ENCODE measurements around the gene GRHPR. TPM values are rescaled to one million over a fixed set of nuclear protein-coding genes. Genes with fewer than 3 reads are reported as not detected.
"Not testable (repeated sequence)": the region's sequence is repeated elsewhere in the genome, so short reads cannot be mapped to it uniquely, and the experiment has no call there.

GRHPR gene
- polyA plus RNA-seq, 3 donors, result 138 to 156 (median 148) TPM

DNA sequence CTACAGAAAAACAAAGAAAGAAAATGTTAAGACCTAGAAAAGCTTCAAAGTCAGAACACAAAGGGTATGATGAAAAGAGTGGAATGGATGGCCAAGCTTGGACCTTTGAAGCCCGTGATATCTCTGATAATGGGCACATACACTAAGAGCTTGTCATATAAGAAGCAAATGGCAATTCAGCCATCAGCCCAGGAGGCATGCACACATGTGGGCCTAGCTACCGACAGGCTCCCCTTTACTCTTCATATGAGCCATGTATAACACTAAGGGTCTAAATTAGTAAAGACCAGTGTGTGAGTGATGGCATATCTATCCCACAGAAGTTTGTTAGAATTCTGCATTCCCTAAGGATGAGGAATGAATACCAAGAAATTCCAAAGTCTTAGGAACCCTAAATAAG lies 20.1 kb downstream of the GRHPR start:
- no peak for DNase-seq

DNA sequence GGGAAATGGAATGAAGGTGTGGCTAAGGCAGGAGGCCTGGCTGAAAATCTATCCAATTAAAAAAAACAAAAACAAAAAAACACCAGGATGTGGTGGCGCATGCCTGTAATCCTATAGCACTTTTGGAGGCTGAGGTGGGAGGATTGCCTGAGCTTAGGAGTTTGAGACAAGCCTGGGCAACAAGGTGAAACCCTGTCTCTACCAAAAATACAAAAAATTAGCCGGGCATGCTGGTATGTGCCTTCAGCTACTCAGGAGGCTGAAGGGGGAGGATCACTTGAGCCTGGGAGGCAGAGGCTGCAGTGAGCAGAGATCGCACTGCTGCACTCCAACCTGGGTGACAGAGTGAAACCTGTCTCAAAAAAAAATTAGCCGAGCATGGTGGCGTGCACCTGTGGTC lies 21.1 kb downstream of the GRHPR start:
- no peak for DNase-seq

DNA sequence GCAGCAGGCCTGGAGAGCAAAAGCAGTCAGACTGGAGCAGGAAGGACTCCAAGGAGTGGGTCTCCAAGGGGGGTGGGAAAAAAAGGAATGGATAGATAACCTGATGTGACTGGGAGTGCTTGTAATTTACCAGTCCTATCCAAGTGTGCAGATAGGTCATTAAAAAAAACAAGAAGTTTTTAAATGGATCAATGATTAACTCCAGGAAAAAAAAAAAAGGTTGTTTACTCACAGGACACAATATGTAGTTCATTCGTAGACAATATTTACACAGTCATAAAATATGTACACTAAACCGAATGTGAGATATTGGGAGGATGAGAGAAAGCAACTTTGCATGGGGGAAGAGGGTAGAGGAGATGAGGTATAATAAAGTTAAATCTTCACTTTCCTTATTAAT lies 22.4 kb downstream of the GRHPR start:
- no peak for DNase-seq

DNA sequence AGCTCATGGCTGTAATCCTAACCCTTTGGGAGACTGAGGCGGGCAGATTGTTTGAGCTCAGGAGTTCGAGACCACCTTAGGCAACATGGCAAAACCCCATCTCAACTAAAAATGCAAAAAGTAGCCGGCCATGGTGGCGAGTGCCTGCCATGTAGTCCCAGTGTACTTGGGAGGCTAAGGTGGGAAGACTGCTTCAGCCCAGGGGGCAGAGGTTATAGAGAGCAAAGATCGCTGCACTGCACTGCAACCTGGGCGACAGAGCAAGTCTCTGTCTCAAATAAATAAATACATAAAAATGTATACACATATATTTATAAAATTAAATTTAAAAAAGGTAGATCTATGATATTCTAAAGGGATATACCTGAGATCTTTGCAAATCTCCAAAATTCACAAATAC lies 23.3 kb downstream of the GRHPR start:
- DNase-seq, result no peak

DNA sequence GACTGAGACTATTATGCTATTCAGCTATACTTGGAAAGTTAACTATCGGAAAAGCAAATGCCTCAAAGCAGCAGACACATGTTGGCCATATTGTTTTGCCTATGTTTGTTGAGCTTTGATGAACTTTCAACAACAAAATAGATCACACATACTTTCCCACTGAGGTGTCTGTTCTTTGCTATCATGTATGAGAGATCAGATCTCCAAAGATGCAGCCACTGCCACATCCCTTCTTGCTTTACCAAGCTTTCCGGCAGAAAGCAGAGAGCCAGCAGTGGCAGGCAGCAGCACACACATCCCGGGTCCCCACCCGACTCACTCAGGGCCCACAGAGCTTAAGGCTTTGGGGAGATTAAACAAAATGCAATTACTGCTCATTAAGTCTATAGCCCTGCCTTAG lies 23.9 kb downstream of the GRHPR start:
- DNase-seq, result no peak

DNA sequence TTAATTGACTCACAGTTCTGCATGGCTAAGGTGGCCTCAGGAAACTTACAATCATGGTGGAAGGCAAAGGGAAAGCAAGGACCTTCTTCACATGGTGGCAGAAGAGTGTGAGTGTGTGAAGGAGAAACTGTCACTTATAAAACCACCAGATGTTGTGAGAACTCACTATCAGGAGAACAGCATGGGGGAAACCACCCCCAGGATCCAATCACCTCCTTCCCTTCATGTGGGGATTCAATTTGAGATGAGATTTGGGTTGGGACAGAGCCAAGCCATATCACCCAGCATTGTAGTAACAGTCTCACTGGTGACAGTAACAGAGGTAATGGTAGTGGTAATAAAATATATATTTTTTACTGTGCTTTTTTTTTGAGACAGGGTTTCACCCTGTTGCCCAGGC lies 24.6 kb downstream of the GRHPR start:
- no peak for DNase-seq

DNA sequence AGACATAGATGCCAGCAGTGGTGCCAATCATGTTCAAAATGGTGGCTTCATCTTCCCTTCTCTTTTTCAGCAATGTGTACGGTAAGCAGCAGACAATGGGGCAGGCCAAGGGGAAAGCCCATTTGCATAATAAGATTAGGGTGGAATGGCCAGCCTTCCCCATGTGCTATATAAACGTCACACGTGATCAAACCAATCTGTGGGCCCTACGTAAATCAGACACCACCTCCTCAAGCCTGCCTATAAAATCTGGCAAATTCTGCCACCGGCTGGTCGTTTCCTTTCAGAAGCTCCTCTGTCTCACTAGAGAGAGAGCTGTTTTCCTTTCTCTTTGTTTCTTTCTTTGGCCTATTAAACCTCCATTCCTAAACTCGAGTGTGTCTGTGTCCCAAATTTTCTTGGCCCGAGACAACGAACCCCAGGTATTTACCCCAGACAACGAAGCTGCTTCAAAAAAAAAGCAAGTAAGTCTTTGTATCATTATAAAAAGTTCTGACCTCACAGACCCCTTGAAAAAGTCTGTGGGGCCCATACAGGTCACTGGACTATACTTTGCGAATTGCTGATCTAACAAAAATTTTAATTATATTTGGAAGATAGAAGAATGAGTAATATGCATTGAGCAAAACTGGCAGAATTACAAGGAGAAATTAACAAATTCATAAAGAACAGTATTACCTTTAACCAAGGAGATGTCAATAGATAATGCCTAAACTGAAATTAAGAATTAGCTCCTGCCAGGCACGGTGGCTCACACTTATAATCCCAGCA lies 27.6 kb downstream of the GRHPR start:
- DNase-seq, result no peak

DNA sequence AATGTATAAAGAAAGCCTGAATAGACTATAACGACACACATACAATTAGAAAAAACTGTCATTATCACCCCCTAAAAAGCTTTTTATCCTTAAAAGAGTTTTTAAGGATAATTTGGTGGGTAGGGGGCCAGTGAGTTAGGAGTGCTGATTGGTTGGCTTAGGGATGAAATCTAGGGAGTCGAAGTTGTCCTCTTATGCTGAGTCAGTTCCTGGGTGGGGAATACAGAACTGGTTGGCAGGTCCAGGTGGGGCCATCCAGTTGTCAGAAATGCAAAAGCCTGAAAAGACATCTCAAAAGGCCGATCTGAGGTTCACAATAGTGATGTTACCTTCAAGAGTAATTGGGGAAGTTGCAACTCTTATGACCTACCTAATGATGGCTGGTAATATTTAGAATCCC lies 29.1 kb downstream of the GRHPR start:
- DNase-seq, result no peak

DNA sequence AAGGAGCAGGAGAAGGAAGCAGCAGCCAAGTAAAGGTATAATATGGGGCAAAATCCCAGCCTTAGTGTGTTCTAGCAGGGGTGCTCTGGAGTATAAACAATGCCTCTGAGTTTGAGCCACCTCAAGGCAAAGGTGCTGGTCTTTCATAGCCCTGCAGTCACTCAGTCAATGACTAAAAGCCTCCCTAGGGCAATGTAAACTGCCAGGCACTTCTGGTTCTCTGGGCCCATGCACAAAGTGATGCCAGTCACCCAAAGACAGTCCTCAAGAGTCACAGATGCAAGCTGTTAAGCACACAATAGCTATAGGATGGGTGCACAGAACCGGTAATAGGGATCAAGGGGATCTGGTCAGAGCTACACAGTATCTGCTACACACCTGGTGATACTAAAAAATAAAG lies 30.1 kb downstream of the GRHPR start:
- no peak for DNase-seq

DNA sequence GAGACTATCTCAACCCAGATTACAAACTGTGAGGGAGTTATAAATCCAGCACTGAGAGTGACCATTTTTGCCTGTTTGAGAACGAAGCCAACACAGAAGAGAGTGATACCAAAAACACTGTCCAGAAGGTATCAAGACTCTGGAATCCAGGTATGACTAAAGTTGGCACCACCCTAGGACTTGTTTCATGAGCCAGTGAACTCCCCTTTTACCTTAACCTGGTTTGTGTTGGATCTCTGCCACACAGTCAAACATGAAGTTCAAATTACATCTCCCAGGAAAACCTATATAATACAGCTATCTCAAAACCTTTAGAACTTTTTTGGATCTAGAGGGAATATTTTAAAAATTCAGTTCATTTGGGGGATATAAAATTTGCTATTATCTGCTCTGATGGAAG lies 31.3 kb downstream of the GRHPR start:
- no peak for DNase-seq

DNA sequence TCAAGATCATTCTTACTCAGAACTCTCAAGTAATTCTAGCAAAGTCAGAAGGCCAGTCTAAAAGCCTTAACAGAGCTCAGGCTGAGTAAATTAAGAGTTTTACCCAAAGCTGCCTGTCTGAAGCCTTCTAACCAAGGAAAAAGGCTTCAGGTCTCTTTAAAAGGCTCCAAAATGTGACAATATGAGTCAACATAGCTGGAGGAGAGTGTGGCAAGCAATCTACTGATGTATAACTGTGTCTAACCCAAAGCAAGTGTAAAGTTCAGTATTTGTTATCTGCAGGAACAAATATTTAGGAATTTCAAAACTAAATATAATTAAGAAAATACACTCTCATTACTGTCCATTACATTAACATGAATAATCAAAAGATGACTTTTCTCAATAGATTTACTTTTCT lies 31.7 kb downstream of the GRHPR start:
- DNase-seq, result no peak

DNA sequence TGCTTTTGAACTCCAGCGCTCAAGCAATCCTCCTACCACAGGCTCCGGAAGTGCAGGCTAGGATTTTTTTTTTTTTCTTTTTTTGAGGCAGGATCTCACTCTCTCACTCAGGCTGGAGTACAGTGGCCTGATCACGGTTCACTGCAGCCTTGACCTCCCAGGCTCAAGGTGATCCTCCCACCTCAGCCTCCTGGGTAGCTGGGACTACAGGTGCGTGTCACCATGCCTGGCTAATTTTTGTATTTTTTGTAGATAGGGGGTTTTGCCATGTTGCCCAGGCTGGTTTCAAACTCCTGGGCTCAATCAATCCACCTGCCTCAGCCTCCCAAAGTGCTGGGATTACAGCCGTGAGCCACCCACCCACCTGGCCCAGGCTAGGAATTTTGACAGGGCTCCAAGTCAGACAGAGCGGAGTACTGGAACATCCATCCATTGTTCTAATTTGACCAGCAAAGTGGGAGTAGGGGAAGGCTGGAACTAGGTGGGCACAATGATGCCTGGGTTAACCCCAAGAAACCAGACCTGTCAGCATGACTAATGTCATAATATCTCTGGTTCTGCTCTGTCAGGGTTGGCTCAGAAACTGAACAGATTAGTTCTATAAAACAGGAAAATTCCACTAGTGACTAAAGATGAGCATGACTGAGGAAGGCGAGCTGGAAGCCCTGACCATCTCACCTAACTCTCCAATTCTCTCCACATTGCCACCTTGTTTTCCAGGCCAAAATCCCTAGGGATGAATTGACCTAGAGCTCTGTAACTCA lies 33.6 kb downstream of the GRHPR start:
- DNase-seq, result no peak

DNA sequence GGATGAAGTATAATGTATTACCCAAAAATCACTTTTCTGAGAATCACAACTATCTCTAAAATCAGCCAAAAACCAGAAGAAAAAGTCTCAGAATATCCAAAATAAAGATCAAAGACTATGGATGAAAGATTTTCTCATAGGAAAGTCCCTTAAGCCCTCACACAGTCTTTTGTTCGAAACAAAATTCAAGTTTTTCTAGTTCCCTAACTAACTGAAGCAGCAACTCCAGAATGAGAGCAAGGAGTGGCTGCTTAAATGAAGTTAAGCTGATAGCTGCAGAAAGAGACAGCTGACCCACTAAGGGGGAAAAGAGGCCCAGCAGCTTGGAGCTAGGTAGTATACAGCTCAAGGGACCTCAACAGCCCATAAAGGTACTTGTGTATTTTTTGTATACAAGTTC lies 34.3 kb downstream of the GRHPR start:
- no peak for DNase-seq

DNA sequence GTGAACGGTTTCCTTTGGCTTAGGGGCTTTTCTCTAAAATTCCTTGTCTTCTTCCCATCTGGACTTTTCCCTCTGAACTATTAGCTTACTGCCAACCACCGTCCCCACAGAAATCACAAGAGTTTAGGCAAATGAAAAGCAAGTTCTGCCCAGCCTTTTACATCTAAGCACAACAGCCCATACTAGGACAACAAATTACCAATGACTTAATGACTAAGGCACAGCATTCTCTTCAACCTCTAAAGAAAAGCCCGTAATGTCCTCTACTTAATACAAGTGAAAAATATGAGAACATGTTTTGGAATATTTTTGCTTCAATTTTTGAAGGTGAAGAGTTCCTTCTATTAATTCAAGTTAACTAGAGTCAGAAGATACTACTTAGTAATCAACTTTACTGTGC lies 41.5 kb downstream of the GRHPR start:
- no peak for DNase-seq

DNA sequence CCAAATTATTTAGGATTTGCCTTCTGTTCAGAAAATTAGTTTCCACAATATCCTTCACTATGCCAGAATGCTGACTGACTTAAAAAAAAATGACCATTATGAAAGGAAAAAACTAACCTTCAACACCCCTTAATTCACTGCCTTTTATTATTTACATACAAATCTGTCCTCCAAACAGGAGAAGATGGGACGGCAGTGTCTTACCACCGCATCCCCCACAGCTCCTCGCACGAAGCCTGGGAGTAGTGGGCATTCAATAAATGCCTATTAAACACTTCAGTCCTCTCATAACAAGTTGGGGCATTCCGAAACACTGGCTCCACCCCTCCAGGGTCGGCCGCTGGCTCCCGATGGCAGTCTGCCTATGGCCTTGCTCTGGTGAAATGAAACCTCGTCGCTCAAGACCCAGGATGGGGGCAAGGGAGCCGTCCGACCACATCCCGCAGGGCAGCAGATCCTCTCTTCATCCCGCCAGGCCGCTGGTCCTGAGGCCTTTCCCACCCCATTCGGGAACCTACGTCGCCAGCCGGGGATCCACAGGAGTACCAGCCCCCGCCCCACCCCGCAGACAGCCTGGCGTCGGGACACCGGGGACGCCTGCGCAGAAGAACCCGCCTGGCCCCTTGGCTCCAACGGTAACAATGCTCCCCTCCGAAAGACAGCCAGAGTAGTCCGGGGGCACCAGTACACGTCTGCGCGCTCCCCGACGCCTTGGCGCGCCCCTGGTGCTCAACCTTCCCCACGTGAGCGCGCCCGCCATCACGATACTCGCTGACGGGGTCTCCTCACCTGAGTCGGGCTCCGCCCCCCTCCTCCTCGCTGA lies 42.1 kb downstream of the GRHPR start:
- peak; percentile 73 for DNase-seq

DNA sequence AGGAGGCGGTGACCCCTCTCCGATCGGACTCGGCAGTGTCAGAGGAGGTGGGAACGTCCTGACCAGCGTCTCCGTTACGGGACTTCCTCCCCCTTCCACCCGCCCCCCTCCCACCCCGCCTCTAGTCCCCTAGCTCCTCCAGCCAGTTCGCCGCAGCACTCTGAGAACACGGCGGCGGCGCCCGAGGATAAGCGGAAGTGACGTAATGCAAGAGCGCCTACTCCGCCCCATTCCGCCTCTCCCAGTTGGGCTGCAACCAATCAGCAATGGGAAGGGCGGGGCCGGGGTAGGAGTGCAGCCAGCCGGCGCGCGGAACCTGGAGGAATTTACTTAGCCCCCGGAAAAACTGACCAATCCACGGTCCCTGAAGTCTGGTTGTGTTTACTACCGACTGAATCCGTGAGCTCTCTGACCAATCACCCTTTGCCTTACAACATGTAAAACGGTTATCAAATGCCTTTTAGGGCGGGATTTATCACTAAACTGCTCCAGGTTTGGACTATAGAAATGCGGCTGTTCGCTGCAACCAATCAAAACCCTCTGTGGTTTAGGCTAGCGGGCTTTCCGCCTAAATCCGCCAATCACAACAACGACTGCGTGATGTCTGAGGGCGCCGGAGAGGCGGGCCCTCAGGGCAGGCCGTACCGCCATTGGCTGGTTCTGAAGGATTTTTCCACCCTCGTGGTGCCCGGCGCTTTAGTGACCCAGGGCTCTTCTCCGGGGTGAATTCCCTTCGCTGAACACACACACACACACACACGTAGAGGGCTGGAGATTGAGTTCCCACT lies 42.9 kb downstream of the GRHPR start, which contains the start of gene ZBTB5:
Gene ZBTB5 (minus strand): TSS at position 202 of the 788 bp plus-strand sequence. CDS start 22,899 bp downstream, outside the sequence.
- DNase-seq, result peak; percentile 100

DNA sequence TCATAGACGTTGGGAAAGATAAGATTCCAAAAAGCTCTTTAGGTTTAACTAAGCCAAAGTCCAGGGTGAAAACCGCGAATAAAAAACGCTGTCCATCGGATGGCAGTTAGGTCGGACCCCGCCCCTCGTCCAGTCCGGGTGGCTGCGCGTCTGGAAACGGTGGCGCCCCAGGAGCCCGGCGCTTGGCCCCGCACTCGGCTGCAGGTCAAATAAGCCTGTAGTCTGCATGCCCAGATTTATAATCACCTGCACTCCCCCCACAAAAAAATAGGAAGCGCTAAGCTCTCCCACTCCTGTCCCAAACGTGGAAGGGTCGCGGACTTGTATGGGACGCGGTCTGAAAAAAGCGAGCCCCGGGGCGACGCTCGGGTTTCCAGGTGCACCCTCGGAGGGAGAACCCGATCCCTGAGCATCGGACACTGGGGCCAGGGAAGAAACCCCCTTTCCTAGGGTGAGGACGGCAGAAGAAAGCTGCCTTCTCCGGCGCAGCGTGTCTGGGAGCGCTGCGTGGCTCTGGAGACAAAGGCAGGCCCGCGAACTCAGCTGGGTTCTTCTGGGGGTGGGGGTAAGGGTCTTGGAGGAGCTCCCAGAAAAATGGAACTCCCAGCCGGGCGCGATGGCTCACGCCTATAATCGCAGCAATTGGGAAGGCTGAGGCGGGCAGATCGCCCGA lies 43.7 kb downstream of the GRHPR start:
- DNase-seq, result peak; percentile 74

DNA sequence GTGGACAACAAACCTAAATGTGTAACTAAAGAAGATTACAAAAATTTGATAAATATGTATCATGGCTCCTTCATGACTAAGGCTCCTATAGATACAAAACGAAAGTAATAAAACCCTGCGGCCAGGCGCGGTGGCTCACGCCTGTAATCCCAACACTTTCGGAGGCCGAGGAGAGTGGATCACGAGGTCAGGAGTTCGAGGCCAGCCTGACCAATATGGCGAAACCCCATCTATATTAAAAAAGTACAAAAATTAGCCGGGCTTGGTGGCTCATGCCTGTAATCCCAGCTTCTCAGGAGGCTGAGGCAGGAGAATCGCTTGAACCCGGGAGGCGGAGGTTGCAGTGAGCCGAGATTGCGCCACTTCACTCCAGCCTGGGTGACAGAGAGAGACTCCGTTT lies 45.0 kb downstream of the GRHPR start:
- DNase-seq, result not testable (repeated sequence)

DNA sequence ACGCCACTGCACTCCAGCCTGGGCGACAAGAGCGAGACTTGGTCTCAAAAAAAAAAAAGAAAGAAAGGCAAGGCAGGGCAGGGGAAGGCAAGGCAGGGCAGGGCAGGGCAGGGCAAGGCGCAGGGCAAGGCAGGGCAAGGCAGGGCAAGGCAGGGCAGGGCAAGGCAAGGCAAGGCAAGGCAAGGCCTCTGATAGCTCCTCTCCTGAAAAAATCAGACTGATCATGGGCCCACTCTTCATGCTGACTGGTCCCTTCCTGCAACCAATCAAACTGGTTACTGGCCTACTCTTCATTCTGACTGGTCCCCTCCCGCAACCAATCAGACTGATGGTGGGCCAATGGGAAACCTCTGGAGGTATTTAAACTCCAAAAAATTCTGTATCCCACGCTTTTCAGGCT lies 46.1 kb downstream of the GRHPR start:
- no peak for DNase-seq

DNA sequence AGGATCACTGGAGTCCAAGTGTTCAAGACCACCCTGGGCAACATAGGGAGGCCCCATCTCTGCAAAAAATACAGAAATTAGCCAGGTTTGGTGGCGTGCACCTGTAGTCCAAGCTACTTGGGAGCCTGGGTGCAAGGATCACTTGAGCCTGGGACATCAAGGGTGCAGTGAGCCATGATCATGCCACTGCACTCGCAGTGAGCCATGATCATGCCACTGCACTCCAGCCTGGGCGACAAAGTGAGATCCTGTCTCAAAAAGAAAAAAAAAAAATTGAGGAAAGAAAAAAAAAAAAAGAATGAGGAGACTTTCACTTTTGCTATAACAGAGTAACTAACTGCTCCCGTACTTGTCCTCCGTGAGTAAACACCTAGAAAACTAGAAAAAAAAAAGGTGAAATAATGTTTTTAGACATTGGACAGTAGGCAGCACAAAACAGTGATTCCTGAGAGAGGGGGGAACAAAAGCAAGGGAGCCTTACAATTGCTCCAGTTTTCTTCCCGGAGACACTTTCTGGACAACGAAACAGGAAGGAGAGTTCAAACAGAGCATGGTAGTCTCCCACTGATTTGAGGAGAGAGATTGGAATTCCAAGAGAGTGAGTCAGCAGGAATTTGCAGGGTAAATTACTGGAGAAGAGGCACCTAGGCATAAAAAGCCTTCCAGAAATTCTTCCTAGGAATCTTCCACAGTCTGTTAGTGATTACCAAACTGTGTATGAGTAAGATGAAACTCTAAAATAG lies 49.6 kb downstream of the GRHPR start:
- DNase-seq, result peak; percentile 71
